SIG-M5 treated with dmso at 0.1 percent for 504 hours (cell line): ENCODE results near the gene RSRC1.
A peak's percentile ranks its signal among the peaks of the same experiment; 100 is the strongest.
"Not testable (repeated sequence)": the region's sequence is repeated elsewhere in the genome, so short reads cannot be mapped to it uniquely, and the experiment has no call there.

Experiments
- DNase-seq: peaks from one replicate; lab custom pipeline; 2025; ENCODE audit not compliant: unreplicated experiment; lab: John Stamatoyannopoulos, UW

The RSRC1 gene

GRCh38 chr3:158109804-158110657, at the start of gene RSRC1:
TSS of gene RSRC1 (plus strand) at chr3:158110089. CDS start at chr3:158122105, 12,016 bp downstream.
- peak; percentile 93 for DNase-seq

GRCh38 chr3:158065574-158065973, 44.3 kb upstream of the RSRC1 start:
- DNase-seq: not testable (repeated sequence)

- DNase-seq: no peak
These were observed 37.1 kb upstream of the RSRC1 start for GRCh38 chr3:158072790-158073189.

GRCh38 chr3:158074591-158074990, 35.3 kb upstream of the RSRC1 start:
- DNase-seq: no peak

- DNase-seq: no peak
These were observed 30.3 kb upstream of the RSRC1 start for GRCh38 chr3:158079599-158079998.

GRCh38 chr3:158084651-158085050, 25.2 kb upstream of the RSRC1 start:
- no peak for DNase-seq

- DNase-seq: no peak
These were observed 24.5 kb upstream of the RSRC1 start for GRCh38 chr3:158085358-158085757.

- DNase-seq: no peak
These were observed 24.0 kb upstream of the RSRC1 start for GRCh38 chr3:158085931-158086330.

GRCh38 chr3:158086361-158086760, 23.5 kb upstream of the RSRC1 start:
- no peak for DNase-seq

- DNase-seq: no peak
These were observed 23.1 kb upstream of the RSRC1 start for GRCh38 chr3:158086776-158087175.

- peak; percentile 30 for DNase-seq
These were observed 18.4 kb upstream of the RSRC1 start for GRCh38 chr3:158091531-158091930.

GRCh38 chr3:158093526-158093925, 16.4 kb upstream of the RSRC1 start:
- no peak for DNase-seq

GRCh38 chr3:158094235-158095110, 15.4 kb upstream of the RSRC1 start:
- no peak for DNase-seq

- DNase-seq: no peak
These were observed 14.6 kb upstream of the RSRC1 start for GRCh38 chr3:158095111-158095813.

GRCh38 chr3:158095814-158096704, 13.8 kb upstream of the RSRC1 start:
- no peak for DNase-seq

GRCh38 chr3:158097081-158097592, 12.8 kb upstream of the RSRC1 start:
- peak; percentile 75 for DNase-seq

GRCh38 chr3:158097593-158098308, 12.1 kb upstream of the RSRC1 start:
- peak; percentile 81 for DNase-seq

- DNase-seq: no peak
These were observed 11.6 kb upstream of the RSRC1 start for GRCh38 chr3:158098309-158098639.

- DNase-seq: no peak
These were observed 11.0 kb upstream of the RSRC1 start for GRCh38 chr3:158098834-158099424.
